NCI-H748 (cell line): ENCODE data around the gene EEF1AKMT1.

ENCODE experiments used
- DNase-seq: peaks from one replicate; lab custom pipeline; 2025; ENCODE audit not compliant: unreplicated experiment; lab: John Stamatoyannopoulos, UW

EEF1AKMT1 gene

GRCh38 chr13:20773194-20774080, at the start of gene EEF1AKMT1:
Gene EEF1AKMT1, minus strand, starts transcription at chr13:20773961. Its CDS starts 16,363 bp downstream, at chr13:20757598.
- DNase-seq: peak; percentile 97

GRCh38 chr13:20823071-20823470, 49.3 kb upstream of the EEF1AKMT1 start:
- DNase-seq: no peak

- DNase-seq: no peak
Measured at GRCh38 chr13:20822406-20822805, 48.6 kb upstream of the EEF1AKMT1 start.

GRCh38 chr13:20819715-20820114, 46.0 kb upstream of the EEF1AKMT1 start:
- no peak for DNase-seq

GRCh38 chr13:20815464-20815863, 41.7 kb upstream of the EEF1AKMT1 start:
- no peak for DNase-seq

GRCh38 chr13:20814224-20814910, 40.6 kb upstream of the EEF1AKMT1 start:
- peak; percentile 68 for DNase-seq

GRCh38 chr13:20812890-20813289, 39.1 kb upstream of the EEF1AKMT1 start:
- no peak for DNase-seq

- DNase-seq: no peak
Measured at GRCh38 chr13:20810808-20811207, 37.0 kb upstream of the EEF1AKMT1 start.

- no peak for DNase-seq
Measured at GRCh38 chr13:20808874-20809273, 35.1 kb upstream of the EEF1AKMT1 start.

- DNase-seq: no peak
Measured at GRCh38 chr13:20803180-20803965, 29.6 kb upstream of the EEF1AKMT1 start.

- no peak for DNase-seq
Measured at GRCh38 chr13:20801707-20802106, 27.9 kb upstream of the EEF1AKMT1 start.

GRCh38 chr13:20799726-20800416, 26.1 kb upstream of the EEF1AKMT1 start:
- no peak for DNase-seq

GRCh38 chr13:20798027-20798426, 24.3 kb upstream of the EEF1AKMT1 start:
- no peak for DNase-seq

GRCh38 chr13:20796791-20797508, 23.2 kb upstream of the EEF1AKMT1 start:
- no peak for DNase-seq

- no peak for DNase-seq
Measured at GRCh38 chr13:20789665-20790064, 15.9 kb upstream of the EEF1AKMT1 start.

GRCh38 chr13:20788312-20788711, 14.6 kb upstream of the EEF1AKMT1 start:
- DNase-seq: no peak

GRCh38 chr13:20787180-20787579, 13.4 kb upstream of the EEF1AKMT1 start:
- DNase-seq: no peak

- no peak for DNase-seq
Measured at GRCh38 chr13:20782116-20782708, 8.5 kb upstream of the EEF1AKMT1 start.

GRCh38 chr13:20780317-20780716, 6.6 kb upstream of the EEF1AKMT1 start:
- no peak for DNase-seq

GRCh38 chr13:20779405-20779804, 5.6 kb upstream of the EEF1AKMT1 start:
- no peak for DNase-seq
